ENCODE data around the gene GNA14.

Gene GNA14

DNA sequence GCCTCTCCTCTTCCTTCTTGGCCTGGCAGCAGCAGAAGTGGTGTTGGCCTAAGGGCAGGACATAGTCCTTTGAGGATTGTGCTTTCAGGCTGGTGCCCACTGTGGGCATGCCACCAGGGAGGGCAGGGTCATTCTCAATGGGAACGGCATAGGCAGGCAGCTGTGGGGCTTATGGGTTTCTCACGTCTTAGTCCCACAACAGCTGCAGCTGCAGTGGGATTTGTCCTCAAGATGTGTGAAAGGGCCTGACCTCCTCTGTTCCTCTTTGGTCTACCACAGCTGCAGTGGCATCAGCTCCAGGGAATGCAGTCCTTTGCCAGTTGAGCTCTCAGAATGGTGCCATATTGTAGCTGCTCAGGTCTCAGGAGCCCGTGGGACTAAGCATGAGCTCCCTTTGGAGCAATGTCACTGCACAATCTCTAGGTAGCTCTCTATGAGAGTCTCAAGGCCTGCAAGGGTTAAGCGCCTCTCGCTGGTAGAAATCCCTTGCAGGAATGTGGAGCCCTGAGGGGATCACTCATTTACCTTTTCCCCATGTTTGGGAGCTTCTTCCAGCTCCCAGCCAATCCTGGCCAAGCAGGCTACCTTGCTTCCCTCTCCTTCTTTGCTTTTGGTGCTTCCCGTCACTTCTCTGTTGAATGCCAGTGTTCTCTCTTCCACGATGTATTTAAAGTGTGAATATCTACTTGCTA is 104.8 kb downstream of the GNA14 start:
- DNase-seq (ENCODE audit: low read depth in 2 of 2, low spot score in 1 of 2), result no peak

- no peak for DNase-seq (ENCODE audit: low read depth in 2 of 2, low spot score in 1 of 2)
Observed at GRCh38 chr9:77541600-77541999, 106.5 kb downstream of the GNA14 start.

- no peak for DNase-seq (ENCODE audit: low read depth in 2 of 2, low spot score in 1 of 2)
Observed at GRCh38 chr9:77541055-77541454, 107.1 kb downstream of the GNA14 start.

DNA sequence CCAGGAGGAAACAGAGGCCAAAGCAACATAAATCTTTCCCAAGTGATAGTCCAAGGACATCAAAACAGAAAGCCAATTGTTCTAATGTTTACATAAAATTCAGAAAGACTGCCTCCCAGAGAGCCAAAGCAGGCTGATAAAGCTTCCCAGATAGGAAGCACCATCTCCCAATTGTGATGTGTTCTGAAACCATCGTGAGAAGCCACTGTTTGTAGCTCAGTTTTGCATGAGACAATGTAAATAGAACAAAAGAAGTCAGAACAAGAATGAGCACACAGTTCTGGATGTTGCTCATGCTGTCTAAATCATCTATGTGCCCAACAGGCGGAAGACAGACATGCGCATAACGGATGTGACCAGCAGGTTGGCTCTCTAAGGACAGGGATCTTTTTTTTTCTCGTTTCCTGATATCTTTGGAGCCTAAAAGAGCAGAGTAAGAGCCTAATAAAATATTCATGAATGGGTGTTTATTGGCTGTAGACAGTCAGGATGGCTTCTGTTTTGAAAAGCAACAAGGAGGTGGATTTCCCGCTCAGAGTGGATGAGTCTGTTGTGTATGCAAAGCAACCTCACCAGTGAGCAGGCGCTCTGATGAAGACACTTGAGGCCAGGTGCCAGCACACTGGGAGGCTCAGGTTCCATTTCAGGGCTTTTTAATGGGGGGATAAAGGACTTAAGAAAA is 113.6 kb downstream of the GNA14 start:
- no peak for DNase-seq (ENCODE audit: low read depth in 2 of 2, low spot score in 1 of 2)

GRCh38 chr9:77533671-77534070 is 114.5 kb downstream of the GNA14 start:
- DNase-seq (ENCODE audit: low read depth in 2 of 2, low spot score in 1 of 2), result no peak

GRCh38 chr9:77532607-77533006 is 115.5 kb downstream of the GNA14 start:
- no peak for DNase-seq (ENCODE audit: low read depth in 2 of 2, low spot score in 1 of 2)

DNA sequence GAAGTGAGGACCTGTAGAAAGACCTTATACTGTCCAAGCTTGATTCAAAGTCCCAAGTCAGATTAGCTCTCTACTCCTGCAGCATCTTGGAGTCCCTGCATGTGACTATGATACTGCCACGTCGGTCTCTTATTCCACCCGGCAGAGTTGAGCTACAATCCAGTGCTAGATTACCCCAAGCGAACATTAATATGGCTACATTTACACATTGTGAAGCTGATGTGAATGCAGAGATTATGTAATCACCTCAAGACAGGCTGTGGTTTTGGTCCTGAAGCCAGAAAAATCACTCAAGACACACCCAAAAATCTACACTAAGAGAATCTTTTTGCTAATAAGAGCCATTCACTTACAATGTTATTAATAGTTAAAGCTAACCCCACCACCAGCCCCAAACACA is 116.7 kb downstream of the GNA14 start:
- DNase-seq (ENCODE audit: low read depth in 2 of 2, low spot score in 1 of 2), result no peak

GRCh38 chr9:77523891-77524290 is 124.2 kb downstream of the GNA14 start:
- DNase-seq (ENCODE audit: low read depth in 2 of 2, low spot score in 1 of 2), result no peak

GRCh38 chr9:77521091-77521490 is 127.0 kb downstream of the GNA14 start:
- DNase-seq (ENCODE audit: low read depth in 2 of 2, low spot score in 1 of 2), result no peak

DNA sequence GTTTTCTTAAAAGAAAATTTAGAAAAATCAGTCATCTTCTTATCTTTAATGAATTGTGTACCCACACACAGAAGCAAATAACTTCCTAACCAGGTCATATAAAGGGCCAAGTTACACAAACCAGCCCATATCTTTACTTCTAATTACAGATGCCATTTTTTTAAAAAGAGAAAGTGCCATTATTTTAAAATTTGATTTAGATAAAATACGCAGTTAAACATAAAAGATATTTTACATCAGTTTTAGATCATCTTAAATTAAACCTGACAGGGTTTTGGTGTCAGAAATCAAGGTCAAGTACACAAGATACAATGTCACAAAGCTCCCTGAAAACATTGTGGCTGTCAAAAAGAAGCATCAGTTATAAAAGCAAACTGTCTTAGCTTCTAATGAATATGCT is 129.4 kb downstream of the GNA14 start:
- DNase-seq (ENCODE audit: low read depth in 2 of 2, low spot score in 1 of 2), result no peak

DNA sequence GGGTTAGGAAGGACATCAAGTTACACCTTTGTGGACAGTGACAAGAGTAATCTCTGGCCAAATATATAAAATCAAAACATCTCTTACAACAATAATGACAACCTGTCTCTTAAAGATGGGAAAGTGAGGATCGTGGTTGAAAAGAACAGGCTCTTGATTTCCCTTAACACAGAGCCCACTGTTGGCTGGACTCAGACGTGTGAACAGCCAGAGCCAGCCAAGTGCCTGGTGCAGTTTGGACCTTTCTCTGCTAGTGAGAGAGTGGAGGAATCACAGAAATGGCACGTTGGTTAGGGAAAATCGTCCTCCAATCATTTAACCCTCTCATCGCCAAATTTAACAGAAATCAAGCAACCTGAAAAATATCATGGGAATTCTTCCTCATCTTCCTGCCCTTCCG is 131.3 kb downstream of the GNA14 start:
- no peak for DNase-seq (ENCODE audit: low read depth in 2 of 2, low spot score in 1 of 2)

DNA sequence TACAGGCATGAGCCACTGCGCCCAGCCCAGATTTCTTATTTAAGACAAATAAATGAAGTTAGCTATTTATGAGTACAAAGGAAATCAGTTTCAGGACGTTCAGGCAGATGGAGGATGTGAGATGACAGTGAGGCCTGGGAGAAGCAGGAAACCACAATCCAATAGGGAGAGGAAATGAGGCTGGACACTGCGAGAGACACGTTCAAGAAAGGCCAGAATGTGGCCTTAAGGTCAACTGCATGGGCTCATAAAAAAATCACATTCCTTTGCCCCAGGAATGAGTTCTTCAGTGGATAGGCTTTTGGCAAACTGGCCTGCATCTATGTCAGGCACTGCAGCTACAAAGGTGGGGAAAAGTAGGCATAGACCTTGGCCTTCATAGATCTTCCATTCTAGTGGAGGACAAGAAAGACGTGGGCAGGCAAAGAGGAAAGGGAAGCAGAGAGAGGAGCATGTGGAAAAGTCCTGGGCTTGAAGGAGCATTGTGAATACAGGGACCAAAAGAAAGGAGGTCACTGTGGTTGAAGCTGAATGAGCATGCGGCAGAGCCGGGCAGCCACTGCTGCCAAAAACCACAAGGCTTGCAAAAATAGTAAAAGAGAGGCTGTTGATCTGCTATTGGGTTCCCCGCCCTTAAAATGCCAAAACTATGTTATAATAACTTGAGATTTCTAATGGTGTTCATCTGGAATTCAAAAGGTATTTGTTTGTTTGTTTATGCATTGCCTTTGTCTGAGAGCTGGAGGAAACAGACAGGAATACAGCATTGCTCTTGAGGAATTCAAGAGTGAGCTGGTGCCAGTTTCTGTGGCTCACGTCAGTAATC is 133.0 kb downstream of the GNA14 start:
- no peak for DNase-seq (ENCODE audit: low read depth in 2 of 2, low spot score in 1 of 2)

- DNase-seq (ENCODE audit: low read depth in 2 of 2, low spot score in 1 of 2), result no peak
Observed at GRCh38 chr9:77513457-77513856, 134.7 kb downstream of the GNA14 start.

GRCh38 chr9:77512876-77513275 is 135.2 kb downstream of the GNA14 start:
- no peak for DNase-seq (ENCODE audit: low read depth in 2 of 2, low spot score in 1 of 2)

- no peak for DNase-seq (ENCODE audit: low read depth in 2 of 2, low spot score in 1 of 2)
Observed at GRCh38 chr9:77511525-77511924, 136.6 kb downstream of the GNA14 start.

DNA sequence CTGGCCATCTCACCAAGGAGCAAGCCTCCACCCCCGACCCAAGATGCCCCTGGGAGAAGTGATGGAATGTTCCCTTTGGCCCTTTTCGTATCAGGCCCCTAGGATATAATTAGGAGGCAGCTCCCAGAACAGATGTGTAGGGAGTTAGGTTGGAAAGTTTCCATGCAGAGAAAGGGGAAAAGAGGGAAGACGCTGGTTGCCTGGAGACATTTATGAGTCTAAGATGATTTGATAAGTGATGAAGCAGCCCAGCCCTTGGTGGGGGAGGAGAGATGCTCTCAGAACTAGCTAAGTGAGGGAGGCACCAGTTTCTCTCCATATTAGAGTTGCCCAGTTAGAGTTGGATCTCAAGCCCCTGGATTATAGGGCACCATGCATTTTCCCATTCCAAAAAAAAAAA is 137.5 kb downstream of the GNA14 start:
- DNase-seq (ENCODE audit: low read depth in 2 of 2, low spot score in 1 of 2), result no peak

GRCh38 chr9:77508396-77508795 is 139.7 kb downstream of the GNA14 start:
- no peak for DNase-seq (ENCODE audit: low read depth in 2 of 2, low spot score in 1 of 2)

GRCh38 chr9:77507212-77507961 is 140.7 kb downstream of the GNA14 start:
- no peak for DNase-seq (ENCODE audit: low read depth in 2 of 2, low spot score in 1 of 2)

- DNase-seq (ENCODE audit: low read depth in 2 of 2, low spot score in 1 of 2), result no peak
Observed at GRCh38 chr9:77505232-77505631, 142.9 kb downstream of the GNA14 start.

DNA sequence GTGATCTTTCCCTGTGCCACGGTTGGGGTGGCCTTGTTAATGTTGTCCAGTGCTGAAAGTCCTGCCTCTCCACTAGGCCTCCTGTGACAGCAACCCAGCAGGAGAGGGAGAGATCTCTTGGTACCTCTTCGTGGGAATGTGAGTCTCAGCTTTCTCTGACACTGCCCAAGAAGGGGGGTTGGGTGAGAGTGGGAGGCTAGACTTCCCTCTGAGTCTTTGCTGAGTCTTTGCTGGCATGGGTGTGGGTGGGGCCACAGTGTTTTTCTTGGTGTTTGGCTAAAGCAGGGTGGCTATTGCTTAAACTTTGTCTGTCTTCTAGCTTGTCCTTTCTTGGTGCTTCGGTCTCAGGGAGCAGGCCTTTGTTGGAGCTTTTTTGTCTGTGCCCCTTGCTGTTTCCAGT is 145.6 kb downstream of the GNA14 start:
- DNase-seq (ENCODE audit: low read depth in 2 of 2, low spot score in 1 of 2), result no peak

DNA sequence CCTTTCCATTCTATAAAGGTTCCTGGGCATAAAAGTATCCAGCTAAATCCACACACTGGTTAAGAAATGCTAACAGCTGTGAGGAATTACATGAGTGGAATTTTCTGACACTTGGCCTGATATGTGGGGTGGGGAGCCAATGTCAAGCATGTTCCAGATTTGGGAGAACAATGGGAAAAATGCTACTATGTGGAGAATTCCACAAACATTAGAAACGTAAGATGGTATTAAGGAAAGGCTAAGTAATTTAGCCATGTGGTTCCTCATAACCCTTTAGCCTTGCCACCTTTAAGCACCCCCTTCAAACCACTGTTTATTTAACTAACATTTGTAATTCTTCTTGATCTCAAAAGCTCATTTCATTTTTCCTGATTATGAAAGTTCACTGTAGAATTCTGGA is 149.2 kb downstream of the GNA14 start:
- no peak for DNase-seq (ENCODE audit: low read depth in 2 of 2, low spot score in 1 of 2)

Measured in stimulated activated CD8-positive, alpha-beta memory T cell treated with anti-CD3 and anti-CD28 coated beads, Interleukin-4, amount 100 ng/mL, for 1 hour (primary cell).